ENCODE data around the gene DAB1.

Gene DAB1

GRCh38 chr1:57138432-57139078 is 285.3 kb downstream of the DAB1 start:
- POLR2A ChIA-PET: no interaction called here
- CTCF ChIA-PET: no interaction called here
- no peak for DNase-seq (ENCODE audit: extremely low spot score)
- no peak for TF ChIP-seq TARDBP (IDR thresholded peaks at IDR 0.05)
- TF ChIP-seq SUZ12 (IDR thresholded peaks at IDR 0.05): no peak
- TF ChIP-seq ZNF384 (IDR thresholded peaks at IDR 0.05): no peak
- no peak for TF ChIP-seq HDGF (IDR thresholded peaks at IDR 0.05; ENCODE audit: borderline replicate concordance)
- no peak for TF ChIP-seq FOXK2 (IDR thresholded peaks at IDR 0.05)
- no peak for TF ChIP-seq FOXA1 (IDR thresholded peaks at IDR 0.05)
- TF ChIP-seq BHLHE40 (IDR thresholded peaks at IDR 0.05; ENCODE audit: borderline replicate concordance): no peak
- no peak for TF ChIP-seq LEF1 (IDR thresholded peaks at IDR 0.05; ENCODE audit: borderline replicate concordance)
- no peak for TF ChIP-seq ELF4 (IDR thresholded peaks at IDR 0.05)
- TF ChIP-seq SP1 (IDR thresholded peaks at IDR 0.05): no peak
- TF ChIP-seq CTBP1 (IDR thresholded peaks at IDR 0.05; ENCODE audit: borderline replicate concordance): no peak
- no peak for TF ChIP-seq NFRKB (IDR thresholded peaks at IDR 0.05)
- TF ChIP-seq PKNOX1 (IDR thresholded peaks at IDR 0.05): no peak
- TF ChIP-seq FOXM1 (IDR thresholded peaks at IDR 0.05; ENCODE audit: borderline replicate concordance): no peak
- TF ChIP-seq ARNT (IDR thresholded peaks at IDR 0.05): no peak

- TF ChIP-seq SP1 (IDR thresholded peaks at IDR 0.05) (no peak), ARNT (IDR thresholded peaks at IDR 0.05) (no peak), FOXA1 (IDR thresholded peaks at IDR 0.05) (no peak), FOXM1 (IDR thresholded peaks at IDR 0.05; ENCODE audit: borderline replicate concordance) (no peak), SUZ12 (IDR thresholded peaks at IDR 0.05) (no peak), FOXK2 (IDR thresholded peaks at IDR 0.05) (no peak), PKNOX1 (IDR thresholded peaks at IDR 0.05) (no peak), CTBP1 (IDR thresholded peaks at IDR 0.05; ENCODE audit: borderline replicate concordance) (no peak), LEF1 (IDR thresholded peaks at IDR 0.05; ENCODE audit: borderline replicate concordance) (no peak), ZNF384 (IDR thresholded peaks at IDR 0.05) (no peak), ELF4 (IDR thresholded peaks at IDR 0.05) (no peak), L3MBTL2 (conservative IDR thresholded peaks at IDR 0.05) (no peak)
- ChIA-PET CTCF (no interaction called here), POLR2A (no interaction called here)
- DNase-seq (ENCODE audit: extremely low spot score): no peak
Measured at GRCh38 chr1:57137980-57138379, 285.9 kb downstream of the DAB1 start.

- no peak for TF ChIP-seq L3MBTL2 (conservative IDR thresholded peaks at IDR 0.05)
- no peak for TF ChIP-seq ARNT (IDR thresholded peaks at IDR 0.05)
- TF ChIP-seq TARDBP (IDR thresholded peaks at IDR 0.05): no peak
- TF ChIP-seq NFRKB (IDR thresholded peaks at IDR 0.05): no peak
- TF ChIP-seq ZNF384 (IDR thresholded peaks at IDR 0.05): no peak
- no peak for TF ChIP-seq HDGF (IDR thresholded peaks at IDR 0.05; ENCODE audit: borderline replicate concordance)
- TF ChIP-seq FOXK2 (IDR thresholded peaks at IDR 0.05): no peak
- TF ChIP-seq BHLHE40 (IDR thresholded peaks at IDR 0.05; ENCODE audit: borderline replicate concordance): no peak
- TF ChIP-seq SP1 (IDR thresholded peaks at IDR 0.05): no peak
- no peak for TF ChIP-seq CTBP1 (IDR thresholded peaks at IDR 0.05; ENCODE audit: borderline replicate concordance)
- no peak for TF ChIP-seq FOXA1 (IDR thresholded peaks at IDR 0.05)
- TF ChIP-seq LEF1 (IDR thresholded peaks at IDR 0.05; ENCODE audit: borderline replicate concordance): no peak
- CTCF ChIA-PET: no interaction called here
- POLR2A ChIA-PET: no interaction called here
- no peak for DNase-seq (ENCODE audit: extremely low spot score)
Measured at GRCh38 chr1:57134803-57135202, 289.1 kb downstream of the DAB1 start.

- POLR2A ChIA-PET: no interaction called here
- DNase-seq (ENCODE audit: extremely low spot score): no peak
- TF ChIP-seq PKNOX1 (IDR thresholded peaks at IDR 0.05) (no peak), FOXM1 (IDR thresholded peaks at IDR 0.05; ENCODE audit: borderline replicate concordance) (no peak), ZNF384 (IDR thresholded peaks at IDR 0.05) (no peak)
- CTCF ChIA-PET: no interaction called here
Measured at GRCh38 chr1:57133686-57134085, 290.2 kb downstream of the DAB1 start.

GRCh38 chr1:57132993-57133622 is 290.8 kb downstream of the DAB1 start:
- DNase-seq (ENCODE audit: extremely low spot score): no peak
- POLR2A ChIA-PET: no interaction called here
- no peak for TF ChIP-seq ZNF384 (IDR thresholded peaks at IDR 0.05)
- TF ChIP-seq PKNOX1 (IDR thresholded peaks at IDR 0.05): no peak
- no peak for TF ChIP-seq LEF1 (IDR thresholded peaks at IDR 0.05; ENCODE audit: borderline replicate concordance)
- TF ChIP-seq FOXK2 (IDR thresholded peaks at IDR 0.05): no peak
- no peak for TF ChIP-seq ARNT (IDR thresholded peaks at IDR 0.05)
- TF ChIP-seq SUZ12 (IDR thresholded peaks at IDR 0.05): no peak
- no peak for TF ChIP-seq ELF4 (IDR thresholded peaks at IDR 0.05)
- no peak for TF ChIP-seq FOXA1 (IDR thresholded peaks at IDR 0.05)
- TF ChIP-seq SP1 (IDR thresholded peaks at IDR 0.05): no peak
- no peak for TF ChIP-seq HDGF (IDR thresholded peaks at IDR 0.05; ENCODE audit: borderline replicate concordance)
- TF ChIP-seq CTBP1 (IDR thresholded peaks at IDR 0.05; ENCODE audit: borderline replicate concordance): no peak
- CTCF ChIA-PET: no interaction called here
